Activated T-cell treated with anti-CD3 and anti-CD28 coated beads for 48 hours (primary cell): ENCODE data around the gene FEM1C.

Source experiments
- DNase-seq: peaks from one replicate; pipeline ENCODE4 v3.0.0-alpha.2; 2020; ENCODE audit warnings: low read depth

Gene FEM1C

GRCh38 chr5:115477581-115477980 lies 67.0 kb downstream of the FEM1C start:
- no peak for DNase-seq

- no peak for DNase-seq
These were observed 68.8 kb downstream of the FEM1C start for GRCh38 chr5:115475788-115476187.

GRCh38 chr5:115472271-115473025 lies 72.1 kb downstream of the FEM1C start:
- DNase-seq, result no peak

- no peak for DNase-seq
These were observed 73.1 kb downstream of the FEM1C start for GRCh38 chr5:115471345-115472063.

GRCh38 chr5:115470921-115471320 lies 73.7 kb downstream of the FEM1C start:
- no peak for DNase-seq
